Stimulated activated CD8-positive, alpha-beta memory T cell treated with anti-CD3 and anti-CD28 coated beads, Interleukin-2, amount 100 ng/mL, for 1 hour (primary cell): ENCODE data around the gene HIBADH.

Experiments
- DNase-seq, 2 donors: peaks; one replicate each; pipeline ENCODE4 v3.0.0-alpha.2; 2020; ENCODE audit warnings: low read depth in 2 of 2

Gene HIBADH

DNA sequence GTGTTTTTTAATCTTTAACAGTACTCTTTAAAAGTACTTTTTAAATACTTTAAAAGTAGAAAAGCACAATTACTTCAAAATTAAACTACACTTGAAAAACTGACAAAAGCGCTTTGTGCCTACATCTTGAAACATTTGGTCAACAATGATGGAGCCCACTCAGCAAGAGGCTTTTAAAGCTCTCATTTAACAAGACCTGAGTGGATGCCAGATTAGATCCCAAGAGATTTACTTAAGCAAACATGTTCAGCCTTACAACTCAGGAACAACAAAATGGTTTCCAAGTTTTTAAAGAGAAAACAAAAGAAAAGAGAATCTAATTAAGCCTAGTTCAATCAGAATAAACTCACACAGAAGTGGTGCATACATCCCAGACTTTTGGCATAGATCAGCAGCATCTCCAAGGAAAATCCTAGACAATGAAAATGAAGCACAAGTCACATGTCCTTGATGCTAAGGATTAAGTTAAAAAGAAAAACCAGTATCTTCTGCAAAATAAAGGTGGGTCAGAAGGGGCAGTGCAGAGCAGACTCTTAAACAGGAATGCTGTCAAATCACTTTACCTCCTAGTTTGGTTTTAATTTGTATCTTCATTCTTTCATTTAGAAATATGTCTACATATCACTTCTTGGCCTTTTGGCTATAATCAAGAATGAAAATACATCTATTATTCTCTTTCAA, 26.2 kb downstream of the HIBADH start:
- DNase-seq, result no peak

DNA sequence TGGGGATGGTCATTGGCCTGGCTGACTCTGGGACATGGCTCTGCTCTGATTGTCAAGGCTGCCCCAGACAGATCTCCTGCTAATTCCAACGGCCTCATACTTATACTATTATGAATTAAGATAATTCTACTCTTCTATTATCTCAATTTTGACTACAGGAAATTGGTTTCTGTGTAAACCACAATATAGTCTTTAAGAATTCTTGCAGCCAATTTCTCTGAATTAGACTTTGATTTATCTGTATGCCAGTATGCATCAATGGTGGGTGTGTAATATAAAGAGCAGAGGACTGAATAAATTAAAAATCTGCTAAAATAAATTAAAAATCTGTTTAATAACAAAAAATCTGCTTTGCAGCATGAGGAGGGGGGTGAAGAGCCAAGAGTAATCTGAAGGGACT, 27.0 kb downstream of the HIBADH start:
- DNase-seq, result no peak

DNA sequence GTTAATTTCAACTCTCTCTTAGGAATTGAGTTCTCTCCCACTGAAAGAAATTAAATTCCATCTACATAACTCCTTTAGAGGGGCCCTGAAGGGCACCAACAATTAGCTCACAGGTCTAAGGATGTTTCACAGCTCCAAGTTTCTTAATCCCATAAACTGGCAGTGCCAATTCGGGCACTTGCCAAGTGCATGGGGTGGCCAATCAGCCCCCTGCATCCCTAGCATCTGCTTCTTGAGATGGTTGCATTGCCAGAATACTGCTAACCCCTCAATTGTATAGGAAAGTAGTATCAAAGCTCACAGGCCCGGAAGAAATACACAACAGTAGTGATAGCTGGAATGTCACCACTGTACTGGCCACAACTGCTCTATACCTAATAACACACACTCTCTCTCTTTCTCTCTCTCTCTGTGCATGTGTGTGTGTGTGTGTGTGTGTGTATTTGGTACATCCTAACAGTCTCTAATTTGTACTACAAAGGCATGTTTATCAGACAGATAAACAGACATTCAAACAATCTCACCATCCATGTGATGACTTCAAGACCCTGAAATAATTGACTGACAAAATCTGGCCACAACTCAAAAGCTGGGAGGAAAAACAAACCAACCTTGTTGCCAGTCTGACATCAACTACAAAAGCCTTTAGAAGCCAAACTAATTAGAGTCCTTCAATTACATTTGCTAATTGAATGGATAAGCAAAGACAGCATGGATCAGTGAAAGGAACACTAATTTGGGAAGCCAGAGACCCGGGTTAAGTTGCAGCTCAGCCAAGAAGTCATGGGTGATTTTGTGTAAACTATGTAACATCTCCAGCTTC, 27.8 kb downstream of the HIBADH start:
- no peak for DNase-seq

DNA sequence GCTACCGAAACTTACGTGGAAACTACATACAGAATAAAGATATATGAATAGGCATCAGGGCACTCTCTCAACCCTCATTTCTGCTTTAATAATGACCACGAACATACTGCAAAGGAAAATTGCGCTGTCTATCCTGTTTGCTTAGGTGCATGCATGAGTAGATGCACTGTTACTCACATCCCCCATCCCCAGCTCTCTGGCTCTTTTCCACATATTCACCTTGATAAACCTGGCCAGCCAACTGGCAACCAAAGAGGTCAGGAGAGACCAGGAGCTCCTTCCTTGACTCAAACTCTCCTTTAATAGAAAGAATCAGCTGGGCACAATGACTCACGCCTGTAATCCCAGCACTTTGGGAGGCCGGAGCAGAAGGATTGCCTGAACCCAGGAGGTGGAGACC, 29.6 kb downstream of the HIBADH start:
- no peak for DNase-seq

DNA sequence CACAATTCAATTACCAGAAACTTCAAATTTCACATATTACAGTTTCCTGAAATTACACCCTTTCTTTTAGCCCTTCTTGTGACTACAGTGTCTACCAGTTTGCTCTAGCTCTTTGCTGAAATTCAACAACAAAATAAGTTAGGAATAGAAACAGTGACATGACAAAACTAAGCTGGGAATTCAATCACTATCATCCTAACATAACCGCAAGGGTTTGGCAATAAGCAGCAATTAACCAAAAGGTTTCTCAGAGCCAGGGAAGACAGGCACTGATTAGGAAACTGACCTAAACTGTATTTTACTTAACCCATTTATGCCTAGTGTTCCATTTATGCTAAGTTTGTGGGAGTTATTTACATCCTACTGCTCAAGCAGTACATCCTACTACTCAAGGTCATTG, 31.3 kb downstream of the HIBADH start:
- DNase-seq, result no peak

DNA sequence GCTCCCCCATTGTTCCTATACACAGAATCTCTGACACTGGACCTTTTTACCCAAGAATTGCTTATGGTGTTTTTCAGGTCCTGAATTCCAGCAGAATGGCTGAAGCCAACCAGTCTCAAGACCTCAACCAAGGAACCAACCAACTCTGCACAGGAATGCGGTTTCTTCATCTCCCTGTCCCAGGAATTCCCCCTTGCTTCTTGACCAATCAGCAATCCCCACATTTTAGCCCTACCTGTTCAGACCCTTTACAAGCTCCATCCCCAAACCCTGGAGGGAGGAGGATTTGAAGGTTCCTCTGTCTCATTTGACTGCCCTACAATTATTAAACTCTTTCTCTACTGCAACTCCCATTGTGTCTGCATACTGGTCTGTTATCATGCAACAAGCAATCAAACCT, 35.5 kb downstream of the HIBADH start:
- DNase-seq, result no peak

DNA sequence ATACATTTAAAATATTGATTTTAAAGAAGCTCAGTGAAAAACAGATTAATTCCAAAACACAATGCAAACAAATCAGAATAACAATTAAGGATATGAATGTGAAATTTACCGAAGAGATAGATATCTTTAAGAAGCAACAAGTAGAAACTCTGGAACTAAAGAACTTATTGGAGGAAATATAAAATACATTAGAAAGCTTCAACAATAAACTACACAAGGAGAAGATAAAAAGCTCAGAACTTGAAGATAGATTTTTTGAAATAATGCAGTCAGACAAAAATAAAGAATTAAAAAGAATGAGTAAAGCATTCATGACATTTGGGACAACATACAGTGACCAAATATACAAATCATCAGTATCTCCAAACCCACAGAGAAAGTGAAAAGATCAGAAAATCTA, 43.2 kb downstream of the HIBADH start:
- DNase-seq, result no peak

DNA sequence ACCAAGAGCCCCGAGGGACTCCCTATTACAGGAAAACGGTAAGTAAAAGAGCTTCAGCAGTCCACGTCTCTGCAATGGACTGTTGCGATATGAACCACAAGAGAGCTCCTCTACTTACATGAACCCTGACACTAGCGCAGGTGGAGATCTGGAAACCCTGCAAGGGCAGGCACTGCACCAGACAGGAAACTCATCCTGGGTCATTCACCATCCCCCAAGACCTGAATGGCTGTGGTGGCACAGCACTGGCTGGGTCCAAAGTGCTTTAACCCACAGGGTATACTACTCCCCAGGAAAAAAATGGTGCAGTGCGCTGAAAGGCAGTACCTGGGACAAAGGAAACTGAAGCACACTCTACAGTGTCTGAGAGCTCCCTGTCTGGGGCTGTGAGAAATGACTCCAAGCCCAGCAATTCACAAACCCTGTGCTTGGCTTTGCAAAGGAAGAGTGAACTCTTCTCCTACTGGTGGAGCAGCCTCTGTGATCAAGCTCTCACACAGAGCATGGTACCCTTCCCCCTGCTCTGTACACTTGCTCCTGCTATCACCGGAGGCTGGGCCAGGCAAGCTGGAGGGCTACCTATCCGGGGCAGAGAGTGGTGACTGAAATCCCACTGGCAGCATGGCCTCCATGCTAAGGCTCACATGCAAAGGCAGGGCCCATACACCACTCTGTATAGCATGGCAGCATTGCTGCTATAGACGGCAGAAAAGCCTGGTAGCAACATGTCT, 44.9 kb downstream of the HIBADH start:
- no peak for DNase-seq

DNA sequence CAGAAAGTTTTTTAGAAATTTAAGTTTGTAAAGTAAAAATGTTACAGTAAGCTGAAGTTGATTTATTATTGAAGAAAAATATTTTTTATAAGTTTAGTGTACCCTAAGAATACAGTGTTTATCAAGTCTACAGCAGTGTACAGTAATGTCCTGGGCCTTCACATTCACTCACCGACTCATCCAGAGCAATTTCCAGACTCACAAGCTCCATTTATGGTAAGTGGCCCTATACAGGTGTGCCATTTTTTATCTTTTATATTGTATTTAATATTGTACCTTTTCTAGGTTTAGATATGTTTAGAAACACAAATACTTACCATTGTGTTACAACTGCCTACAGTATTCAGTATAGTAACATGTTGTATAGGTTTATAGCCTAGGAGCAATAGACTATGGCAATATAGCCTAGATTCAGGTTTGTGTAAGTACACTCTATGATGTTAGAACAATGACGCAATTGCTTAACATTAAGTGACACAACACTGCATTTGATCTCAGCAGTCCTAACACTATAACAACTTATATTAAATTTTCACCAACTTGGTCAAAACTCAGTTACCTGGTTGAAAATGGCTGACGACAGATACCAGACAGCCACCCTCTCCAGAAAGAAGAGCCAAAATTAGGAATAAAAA, 45.7 kb downstream of the HIBADH start:
- DNase-seq, result no peak

DNA sequence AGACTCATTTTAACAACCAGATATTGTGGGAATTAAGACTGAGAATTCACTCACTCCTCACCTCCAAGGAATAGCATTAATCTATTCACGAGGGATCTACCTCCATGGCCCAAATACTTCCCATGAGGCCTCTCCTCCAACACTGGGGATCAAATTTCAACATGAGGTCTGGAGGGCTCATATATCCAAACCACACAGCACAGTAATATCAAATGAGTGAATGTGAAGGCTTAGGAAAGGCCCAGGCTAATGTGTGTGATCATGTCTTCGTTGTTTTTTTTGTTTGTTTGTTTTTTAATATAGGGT, 46.5 kb downstream of the HIBADH start:
- DNase-seq, result no peak

DNA sequence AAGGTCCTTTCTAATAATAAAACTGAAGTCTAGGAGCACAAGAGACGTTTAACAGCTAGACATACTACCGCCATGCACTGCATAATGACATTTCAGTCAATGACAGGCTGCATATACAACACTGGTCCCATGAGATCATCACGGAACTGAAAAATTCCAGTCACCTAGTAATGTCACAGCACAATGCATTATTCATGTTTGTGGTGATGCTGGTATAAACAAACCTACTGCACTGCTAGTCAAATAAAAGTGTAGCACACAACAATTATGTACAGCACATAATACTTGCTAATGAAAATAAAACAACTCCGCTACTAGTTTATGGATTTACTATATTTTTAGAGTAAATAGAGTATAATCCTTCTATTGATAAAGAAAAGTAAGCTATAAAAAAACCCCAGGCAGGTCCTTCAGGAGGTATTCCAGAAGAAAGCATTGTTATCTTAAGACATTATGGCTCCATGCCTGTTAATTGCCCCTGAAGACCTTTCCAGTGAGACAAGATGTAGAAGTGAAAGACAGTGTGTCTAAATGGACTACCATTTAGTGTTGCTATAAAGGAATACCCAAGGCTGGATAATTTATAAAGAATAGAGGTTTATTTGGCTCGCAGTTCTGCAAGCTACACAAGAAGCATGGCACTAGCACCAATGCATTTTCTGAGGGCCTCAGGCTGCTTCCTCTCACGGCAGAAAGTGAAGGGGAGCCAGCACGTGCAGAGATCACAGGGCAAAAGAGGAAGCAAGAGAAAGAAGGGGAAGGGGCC, 47.1 kb downstream of the HIBADH start:
- DNase-seq, result no peak

DNA sequence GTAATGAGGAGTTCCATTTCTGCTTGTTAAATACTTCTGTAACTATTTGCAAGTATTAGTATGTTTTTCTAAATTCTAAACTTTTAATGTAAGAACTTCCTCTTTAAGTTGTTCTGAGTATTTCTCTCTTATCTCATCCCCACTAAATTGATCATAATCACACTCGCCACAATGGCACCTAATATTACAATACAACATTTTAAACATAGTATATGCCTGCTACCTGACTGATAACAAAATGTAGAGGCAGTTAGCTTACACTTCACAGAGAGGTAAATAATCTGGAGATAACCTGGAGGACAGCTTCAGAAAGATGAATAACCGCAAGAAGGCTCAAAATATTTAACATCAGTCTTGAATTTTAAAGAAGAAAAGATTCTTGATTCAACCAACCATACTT, 48.6 kb downstream of the HIBADH start:
- DNase-seq, result no peak

DNA sequence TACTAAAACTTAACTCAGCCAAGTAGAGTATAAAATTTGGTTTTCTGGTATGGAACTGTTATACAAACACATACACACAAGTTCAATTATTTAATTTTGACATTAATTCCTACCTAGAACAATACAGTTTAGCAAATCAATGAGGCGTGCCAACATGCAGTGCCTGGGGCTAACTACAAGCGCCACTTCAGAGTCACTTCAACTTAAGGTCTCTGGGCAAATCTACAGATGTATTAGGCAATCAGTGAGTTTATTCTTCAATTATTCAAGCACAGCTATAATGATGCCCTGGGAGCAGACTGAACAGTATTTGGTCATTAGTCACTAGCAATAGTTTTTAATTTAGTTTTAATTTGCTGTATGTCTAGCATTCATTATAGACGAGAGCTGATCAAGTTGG, 51.6 kb downstream of the HIBADH start:
- no peak for DNase-seq

DNA sequence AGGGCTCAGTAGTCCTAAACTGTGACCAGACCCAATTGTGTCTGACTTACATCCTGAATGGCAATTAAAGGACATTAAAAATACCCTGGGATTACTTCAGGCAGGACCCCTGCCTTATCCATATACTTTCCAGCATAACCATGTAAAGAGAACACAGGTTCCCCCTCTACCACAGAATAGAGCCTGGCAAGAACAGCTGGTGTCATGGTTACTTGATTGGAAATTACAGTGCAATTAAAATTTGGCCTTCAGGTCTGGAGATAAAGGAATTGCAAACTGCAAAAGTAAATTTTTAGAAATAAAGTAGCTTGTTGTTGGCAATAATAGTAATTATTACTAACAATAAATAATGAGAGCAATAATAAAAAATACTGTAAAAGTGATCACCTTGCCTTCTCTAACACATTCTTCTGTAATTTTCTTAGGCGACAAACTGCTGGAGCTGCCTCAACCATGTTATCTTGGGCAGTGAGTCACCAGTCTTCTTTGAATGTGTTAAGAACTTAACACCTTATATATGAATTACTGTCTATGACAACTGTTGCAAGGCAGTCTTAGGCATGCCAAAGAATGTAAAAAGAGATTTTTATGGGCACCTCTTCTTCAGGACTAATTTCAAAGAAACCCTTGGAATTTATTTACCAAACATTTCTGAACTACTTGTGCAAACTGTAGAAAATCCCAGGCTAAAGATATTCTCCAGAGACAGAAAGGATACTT, 53.7 kb downstream of the HIBADH start:
- DNase-seq, result no peak

DNA sequence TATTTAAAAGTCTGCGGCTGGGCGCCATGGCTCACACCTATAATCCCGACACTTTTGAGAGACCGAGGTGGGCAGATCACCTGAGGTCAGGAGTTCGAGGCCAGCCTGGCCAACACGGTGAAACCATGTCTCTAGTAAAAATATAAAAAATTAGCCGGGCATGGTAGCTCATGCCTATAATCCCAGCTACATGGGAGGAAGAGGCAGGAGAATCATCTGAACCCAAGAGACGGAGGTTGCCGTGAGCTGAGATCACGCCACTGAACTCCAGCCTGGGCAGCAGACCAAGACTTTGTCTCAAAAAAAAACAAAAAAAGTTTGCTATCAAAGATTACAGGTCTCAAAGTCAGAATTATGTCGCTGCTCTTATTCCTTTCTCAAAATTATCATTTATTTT, 55.5 kb downstream of the HIBADH start:
- DNase-seq, result no peak

DNA sequence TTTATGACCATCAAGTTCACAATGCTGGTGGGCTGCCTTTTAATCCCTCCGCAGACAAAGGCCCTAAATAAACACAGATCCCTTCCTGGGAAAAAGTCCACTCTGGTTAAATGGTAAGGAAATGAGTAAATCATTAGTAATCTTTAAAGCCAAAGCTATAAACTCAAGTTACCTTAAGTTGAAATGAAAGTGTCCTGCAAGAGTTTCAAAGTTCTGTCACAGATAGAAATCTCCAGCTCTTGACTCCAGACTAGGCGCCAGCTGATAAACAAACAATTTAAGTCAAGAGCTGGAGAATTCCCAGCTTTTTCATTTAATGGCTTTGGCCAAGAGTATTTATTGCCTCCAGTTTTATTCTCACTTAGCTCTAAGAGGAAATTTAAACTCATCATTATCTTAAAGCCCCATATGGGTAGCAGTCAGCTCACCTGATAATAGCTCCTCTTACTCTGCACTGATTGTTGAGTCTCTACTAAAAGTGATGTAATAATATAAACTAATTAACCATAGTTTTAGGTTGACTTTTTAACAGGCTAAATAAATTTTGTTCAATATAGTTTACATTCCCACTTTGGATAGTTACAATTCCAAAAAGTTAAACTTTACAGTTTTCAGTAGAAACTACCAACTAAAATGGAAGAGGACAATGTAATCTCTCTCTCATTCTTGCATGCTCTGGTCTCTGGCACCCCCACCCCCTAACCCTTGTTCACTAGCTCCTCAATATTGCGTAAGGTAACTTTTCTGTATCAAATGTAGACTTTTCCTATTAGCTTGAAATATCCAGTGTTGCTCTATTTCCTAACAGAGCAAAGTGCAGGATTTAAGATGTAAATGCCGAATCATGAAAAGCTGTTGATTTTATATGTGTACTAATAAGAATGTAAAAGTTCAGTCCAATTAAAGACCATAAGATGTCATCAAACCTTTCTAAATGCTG, 56.1 kb downstream of the HIBADH start:
- DNase-seq, result no peak

DNA sequence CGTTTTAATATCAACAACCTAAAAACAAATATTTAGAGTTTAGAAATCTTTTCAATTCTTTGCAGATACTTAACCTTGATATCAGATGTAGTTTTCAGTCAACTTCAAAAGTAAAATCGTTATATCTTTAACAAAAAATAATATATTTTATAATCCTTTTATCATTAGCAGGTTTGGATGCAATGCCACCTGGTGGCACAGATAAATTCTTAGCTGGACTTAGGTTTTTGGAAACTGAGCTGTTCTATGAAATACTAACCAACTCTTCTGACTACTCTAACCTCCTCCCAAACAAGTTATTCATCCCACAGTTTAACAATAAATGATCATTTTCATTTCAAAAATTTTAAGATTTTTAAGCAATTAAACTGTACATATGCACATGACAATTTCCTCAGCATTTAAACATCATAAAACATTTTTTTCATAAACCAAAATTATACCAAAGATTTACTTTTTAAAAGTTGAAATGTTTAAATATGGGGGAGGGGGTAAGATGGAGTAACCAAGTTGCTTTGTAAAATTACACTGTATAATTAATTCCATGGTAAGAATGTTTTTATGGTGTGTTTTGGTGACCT, 56.9 kb downstream of the HIBADH start:
- DNase-seq, result no peak

DNA sequence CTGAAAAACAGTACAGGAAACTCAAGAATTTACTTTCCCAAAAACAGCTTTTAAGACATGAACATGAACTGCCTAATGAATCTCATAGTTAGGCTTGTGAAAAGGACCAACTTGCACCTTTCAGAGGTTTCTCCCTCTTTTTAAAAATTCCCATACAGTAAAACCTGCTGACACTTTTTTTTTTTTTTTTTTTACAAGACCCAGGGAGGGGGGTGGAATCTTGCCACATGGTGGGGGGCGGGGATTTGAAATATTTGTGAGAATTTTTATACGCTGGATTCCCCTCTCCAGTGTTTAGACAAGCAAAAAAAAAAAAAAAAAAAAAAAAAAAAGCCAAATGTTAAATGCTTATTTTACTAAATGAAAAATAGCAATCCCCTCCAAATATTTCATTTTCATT, 57.4 kb downstream of the HIBADH start:
- DNase-seq, result no peak

DNA sequence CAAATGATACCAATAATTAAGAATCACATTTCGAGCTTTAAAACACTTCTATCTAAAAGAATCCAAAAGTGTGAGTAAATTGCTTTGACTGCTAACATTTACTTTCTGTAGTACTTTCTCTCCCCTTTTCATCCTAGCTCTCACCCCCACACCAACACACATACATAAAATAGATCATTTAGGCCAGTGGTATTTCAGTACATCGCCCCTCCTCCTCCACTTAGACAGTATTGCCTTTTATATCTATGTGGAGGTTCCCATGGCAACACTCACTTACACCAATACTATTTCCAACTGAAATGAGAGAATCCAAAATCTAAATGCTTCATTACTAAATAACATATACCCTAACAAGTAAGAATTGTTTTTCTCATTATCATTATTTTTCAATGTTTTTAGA, 58.9 kb downstream of the HIBADH start:
- DNase-seq, result no peak

DNA sequence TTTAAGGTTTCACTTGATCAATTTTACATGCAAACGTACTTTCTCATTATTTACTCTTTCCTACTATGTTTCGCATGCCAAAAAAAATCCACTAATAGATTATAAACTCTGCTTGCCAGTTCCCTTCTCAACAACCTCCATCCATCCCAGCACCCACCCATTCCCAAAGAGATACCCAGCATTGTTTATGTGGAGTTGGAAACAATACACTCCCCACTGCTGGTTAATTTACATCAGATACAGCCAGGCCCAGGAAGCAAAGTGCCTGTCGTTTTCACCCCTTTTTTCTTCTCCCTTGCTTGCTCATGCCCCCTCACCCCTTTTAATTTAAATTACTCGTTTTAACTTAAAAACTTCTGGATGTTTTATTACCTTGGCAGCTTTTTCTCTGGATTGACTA, 59.9 kb downstream of the HIBADH start:
- no peak for DNase-seq
